ENCODE data around the gene BBLN. TPM values are rescaled to one million over a fixed set of nuclear protein-coding genes. Genes with fewer than 3 reads are reported as not detected.

Gene BBLN
- total RNA-seq, 1 experiment from 2014 or later: 74.9 TPM

DNA sequence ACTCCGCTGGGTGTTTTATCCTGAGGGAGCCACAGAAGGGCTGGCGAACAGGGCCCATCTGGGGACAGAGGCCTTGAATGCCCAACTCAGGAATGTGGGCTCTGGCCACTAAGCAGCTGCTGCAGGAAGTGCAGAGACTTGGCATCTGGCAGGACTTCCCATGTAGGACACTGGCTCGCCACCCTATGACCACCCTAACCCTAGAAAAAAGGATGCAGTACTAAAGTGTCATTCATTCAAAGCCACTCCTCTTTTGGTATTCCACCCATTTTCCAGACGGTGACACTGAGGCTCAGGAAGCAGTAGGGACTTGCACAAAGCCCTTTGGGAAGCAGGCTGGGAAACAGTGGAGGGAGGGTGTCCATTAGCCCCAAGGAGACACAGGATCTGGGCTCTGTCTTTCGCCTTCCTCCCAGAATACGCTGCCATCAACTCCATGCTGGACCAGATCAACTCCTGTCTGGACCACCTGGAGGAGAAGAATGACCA is 3.0 kb downstream of the BBLN start:
- Histone ChIP-seq H2BK12ac (ENCODE audit: insufficient read length, low read depth, low read length) (no peak overlapping the region), H3K56ac (ENCODE audit: insufficient read length, low read depth, low read length) (no peak overlapping the region), H2AFZ (ENCODE audit: low read length) (no peak overlapping the region), H3K79me1 (ENCODE audit: insufficient read depth, low read depth, low read length, poor library complexity, severe bottlenecking) (no peaks in the 10 kb centered on the region), H3K23ac (ENCODE audit: insufficient read length, low read depth, low read length) (no peak overlapping the region), H2AK5ac (ENCODE audit: insufficient read length, low read length) (no peak overlapping the region), H3K4ac (ENCODE audit: low read depth, low read length) (no peak overlapping the region), H4K8ac (replicated peaks; ENCODE audit: insufficient read length, low read depth, low read length) (no peak overlapping the region), H2BK15ac (ENCODE audit: low read depth, low read length) (no peak overlapping the region), H3K27me3 (ENCODE audit: insufficient read depth, low read length) (no peaks in the 10 kb centered on the region), H3K9ac (ENCODE audit: extremely low read depth, insufficient read length, low read length) (no peak overlapping the region), H3K79me2 (ENCODE audit: insufficient read depth, low read length) (no peaks in the 10 kb centered on the region), H3K4me1 (ENCODE audit: insufficient read depth, low read length) (no peaks in the 10 kb centered on the region; the same call in 1 of the 2 replicates), H2BK20ac (ENCODE audit: low read depth, low read length, poor library complexity, severe bottlenecking) (no peak overlapping the region), H3K23me2 (ENCODE audit: insufficient read length, low read depth, low read length, poor library complexity, severe bottlenecking) (peaks cover 7% of the 10 kb centered on the region), H3K18ac (ENCODE audit: insufficient read length, low read depth, low read length) (no peak overlapping the region), H2BK120ac (ENCODE audit: low read depth, low read length, poor library complexity, severe bottlenecking) (no peak overlapping the region), H3K14ac (ENCODE audit: insufficient read depth, low read length) (no peak overlapping the region), H3T11ph (ENCODE audit: low read length) (no peak overlapping the region), H4K5ac (ENCODE audit: insufficient read length, low read depth, low read length) (no peak overlapping the region), H4K20me1 (ENCODE audit: control insufficient read depth, insufficient read depth, insufficient read length) (no peaks in the 10 kb centered on the region), H3K4me2 (ENCODE audit: insufficient read depth, insufficient read length, low read length) (no peak overlapping the region), H4K91ac (ENCODE audit: insufficient read length, low read depth, low read length) (no peak overlapping the region), H3K27ac (ENCODE audit: insufficient read length, low read depth, low read length) (no peak overlapping the region), H2BK5ac (ENCODE audit: insufficient read length, low read length) (no peak overlapping the region), H3K9me3 (ENCODE audit: control insufficient read depth, low read depth, low read length) (no peaks in the 10 kb centered on the region)
- Mint-ChIP-seq H3K9me3 (no peaks in the 10 kb centered on the region), H3K4me1 (peaks cover 6 to 8% of the 10 kb centered on the region in 2 experiments), H3K4me3 (no peak overlapping the region), H3K36me3 (ENCODE audit: insufficient read depth in 1 of 3, low read depth in 3 of 3) (peaks cover 12 to 54% (median 34%) of the 10 kb centered on the region in 3 experiments), H3K27me3 (ENCODE audit: low read depth) (no peaks in the 10 kb centered on the region), H3K27ac (no peak overlapping the region)
- DNase-seq: no peak
- TF ChIP-seq, protein P1, sequence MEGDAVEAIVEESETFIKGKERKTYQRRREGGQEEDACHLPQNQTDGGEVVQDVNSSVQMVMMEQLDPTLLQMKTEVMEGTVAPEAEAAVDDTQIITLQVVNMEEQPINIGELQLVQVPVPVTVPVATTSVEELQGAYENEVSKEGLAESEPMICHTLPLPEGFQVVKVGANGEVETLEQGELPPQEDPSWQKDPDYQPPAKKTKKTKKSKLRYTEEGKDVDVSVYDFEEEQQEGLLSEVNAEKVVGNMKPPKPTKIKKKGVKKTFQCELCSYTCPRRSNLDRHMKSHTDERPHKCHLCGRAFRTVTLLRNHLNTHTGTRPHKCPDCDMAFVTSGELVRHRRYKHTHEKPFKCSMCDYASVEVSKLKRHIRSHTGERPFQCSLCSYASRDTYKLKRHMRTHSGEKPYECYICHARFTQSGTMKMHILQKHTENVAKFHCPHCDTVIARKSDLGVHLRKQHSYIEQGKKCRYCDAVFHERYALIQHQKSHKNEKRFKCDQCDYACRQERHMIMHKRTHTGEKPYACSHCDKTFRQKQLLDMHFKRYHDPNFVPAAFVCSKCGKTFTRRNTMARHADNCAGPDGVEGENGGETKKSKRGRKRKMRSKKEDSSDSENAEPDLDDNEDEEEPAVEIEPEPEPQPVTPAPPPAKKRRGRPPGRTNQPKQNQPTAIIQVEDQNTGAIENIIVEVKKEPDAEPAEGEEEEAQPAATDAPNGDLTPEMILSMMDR (conservative IDR thresholded peaks at IDR 0.05): no peak
- WGBS (ENCODE audit: extremely low coverage, insufficient read length, low lambda C conversion rate): no CpG with 5 or more reads among the region's 6 CpGs
